SK-N-SH (cell line): ENCODE results near the gene PIGP. TPM values are rescaled to one million over a fixed set of nuclear protein-coding genes. Genes with fewer than 3 reads are reported as not detected.

ENCODE experiments used
- CTCF ChIA-PET: fragments of 300-600, 350-600 bp; formaldehyde crosslinking; extraction: SDS; loops from one replicate; lab custom pipeline; 2021; lab: Yijun Ruan, JAX
- POLR2A ChIA-PET: fragments of 350-600 bp; sonication (Branson Sonifier 250); formaldehyde crosslinking; extraction: SDS; loops from one replicate; lab custom pipeline; 2020; ENCODE audit warnings: antibody characterized with exemption, inconsistent platforms; lab: Yijun Ruan, JAX
- DNase-seq: peaks from one replicate; pipeline ENCODE4 v3.0.0; 2012
- H2AFZ ChIP-seq: fragments of 200-600 bp; sonication (generic); 2 replicates; pipeline ENCODE4 v1.8.1; 2016; ENCODE audit warnings: antibody characterized with exemption, mild to moderate bottlenecking, low read depth
- H3F3A ChIP-seq: fragments of 200-600 bp; sonication (generic); replicated peaks from 2 replicates; pipeline ENCODE3; 2016; ENCODE audit warnings: antibody characterized with exemption, mild to moderate bottlenecking; ENCODE audit not compliant: insufficient read depth
- H3K27ac ChIP-seq, 2 experiments: fragments of 200-500 bp in 1 of 2; fragments of 200-600 bp in 1 of 2; sonication (Bioruptor generic) in 1 of 2; sonication (generic), shearing (Covaris generic) in 1 of 2; 2 replicates each; pipeline versions ENCODE4 v1.5.1 to v1.6.1; 2014 to 2016; ENCODE audit warnings: low read depth in 2 of 2, inconsistent platforms in 1 of 2, low read length in 1 of 2, mild to moderate bottlenecking in 1 of 2, mixed read lengths in 1 of 2
- H3K27me3 ChIP-seq: fragments of 200-600 bp; sonication (generic), shearing (Covaris generic); 2 replicates; pipeline ENCODE4 v1.6.1; 2016; ENCODE audit warnings: mixed run types; ENCODE audit not compliant: insufficient read depth
- H3K36me3 ChIP-seq, 2 experiments: fragments of 200-500 bp in 1 of 2; fragments of 200-600 bp in 1 of 2; sonication (Bioruptor generic) in 1 of 2; sonication (generic) in 1 of 2; replicated peaks in 1 of 2; 2 replicates each; pipeline versions ENCODE3 to v1.5.1; 2014 to 2016; ENCODE audit warnings: low read length in 1 of 2, mild to moderate bottlenecking in 1 of 2; ENCODE audit not compliant: insufficient read depth in 2 of 2, control insufficient read depth in 1 of 2
- H3K4me1 ChIP-seq, 2 experiments: fragments of 200-500 bp in 1 of 2; fragments of 200-600 bp in 1 of 2; sonication (Bioruptor generic) in 1 of 2; sonication (generic), shearing (Covaris generic) in 1 of 2; 2 replicates each; pipeline versions ENCODE4 v1.5.1 to v1.6.1; 2014 to 2016; ENCODE audit warnings: low read depth in 1 of 2, low read length in 1 of 2, mixed run types in 1 of 2; ENCODE audit not compliant: insufficient read depth in 2 of 2, control insufficient read depth in 1 of 2
- H3K4me2 ChIP-seq: fragments of 200-600 bp; sonication (generic), shearing (Covaris generic); 2 replicates; pipeline ENCODE4 v1.6.1; 2017; ENCODE audit warnings: mixed run types
- H3K4me3 ChIP-seq, 2 experiments: fragments of 200-500 bp in 1 of 2; fragments of 200-600 bp in 1 of 2; sonication (Bioruptor generic) in 1 of 2; sonication (generic), shearing (Covaris generic) in 1 of 2; 2 replicates each; pipeline versions ENCODE4 v1.5.1 to v1.8.1; 2014 to 2016; ENCODE audit warnings: low read depth in 2 of 2, inconsistent platforms in 1 of 2, low read length in 1 of 2, mild to moderate bottlenecking in 1 of 2, mixed read lengths in 1 of 2, moderate library complexity in 1 of 2
- H3K79me2 ChIP-seq: fragments of 200-600 bp; sonication (generic); 2 replicates; pipeline ENCODE4 v1.8.1; 2017; ENCODE audit warnings: mild to moderate bottlenecking; ENCODE audit not compliant: insufficient read depth
- H3K9ac ChIP-seq: fragments of 200-600 bp; sonication (generic); 2 replicates; pipeline ENCODE4 v1.6.1; 2017; ENCODE audit warnings: mixed run types
- H3K9me2 ChIP-seq: fragments of 200-600 bp; sonication (generic); 2 replicates; pipeline ENCODE4 v1.6.1; 2017; ENCODE audit warnings: mixed run types
- H3K9me3 ChIP-seq: fragments of 200-600 bp; sonication (generic); 2 replicates; pipeline ENCODE4 v1.6.1; 2017; ENCODE audit warnings: mixed run types, mild to moderate bottlenecking, moderate library complexity
- H4K20me1 ChIP-seq: fragments of 200-600 bp; sonication (generic); 2 replicates; pipeline ENCODE4 v1.6.1; 2017; ENCODE audit warnings: mild to moderate bottlenecking, mixed run types; ENCODE audit not compliant: insufficient read depth
- CHD2 ChIP-seq: fragments of 150-350 bp; IDR thresholded peaks from 2 replicates; pipeline ENCODE4 v1.6.1; 2018; ENCODE audit warnings: low read length; ENCODE audit not compliant: partially characterized antibody
- CTCF ChIP-seq: fragments of 200-600 bp; sonication (generic); IDR thresholded peaks from 2 replicates; pipeline ENCODE4 v1.6.1; 2017; ENCODE audit warnings: antibody characterized with exemption, mild to moderate bottlenecking, moderate library complexity
- ELF1 ChIP-seq: IDR thresholded peaks from 2 replicates; pipeline ENCODE4 v1.4.0; 2012
- FOXM1 ChIP-seq: IDR thresholded peaks from 2 replicates; pipeline ENCODE4 v1.4.0; 2012; ENCODE audit warnings: low read depth, mild to moderate bottlenecking
- GABPA ChIP-seq: IDR thresholded peaks from 2 replicates; pipeline ENCODE4 v1.4.0; 2012; ENCODE audit warnings: low read depth, mild to moderate bottlenecking
- GATA2 ChIP-seq: sonication (generic); formaldehyde crosslinking; IDR thresholded peaks from 2 replicates; pipeline ENCODE4 v1.5.0; 2020; ENCODE audit warnings: mild to moderate bottlenecking, missing genetic modification reagents
- IRF3 ChIP-seq: fragments of 150-350 bp; IDR thresholded peaks from 2 replicates; pipeline ENCODE4 v1.6.1; 2016; ENCODE audit warnings: mild to moderate bottlenecking, low read depth, low read length
- MEF2A ChIP-seq: IDR thresholded peaks from 2 replicates; pipeline ENCODE4 v1.4.0; 2012; ENCODE audit warnings: low read depth, borderline replicate concordance
- MXI1 ChIP-seq: IDR thresholded peaks from 2 replicates; pipeline ENCODE4 v1.6.1; 2012; ENCODE audit warnings: mild to moderate bottlenecking, low read depth, low read length, improper control_type of control experiment
- RXRA ChIP-seq: IDR thresholded peaks from 2 replicates; pipeline ENCODE4 v1.4.0; 2012; ENCODE audit warnings: low read depth, mild to moderate bottlenecking, borderline replicate concordance
- SIN3A ChIP-seq: IDR thresholded peaks from 2 replicates; pipeline ENCODE4 v1.6.1; 2012; ENCODE audit warnings: low read depth, mild to moderate bottlenecking, low read length, moderate library complexity, borderline replicate concordance
- TAF1 ChIP-seq: IDR thresholded peaks from 2 replicates; pipeline ENCODE4 v1.6.1; 2012; ENCODE audit warnings: low read depth, mild to moderate bottlenecking, low read length, moderate library complexity, borderline replicate concordance
- TCF12 ChIP-seq: IDR thresholded peaks from 2 replicates; pipeline ENCODE4 v1.4.0; 2012
- WGBS: methylation state at CpG from one replicate; pipeline ENCODE4 v1.1.6; 2017; ENCODE audit warnings: low lambda C conversion rate; 5-methylcytosine and 5-hydroxymethylcytosine counted together
- polyA plus RNA-seq, 3 experiments: library from polyadenylated mRNA; depleted of rRNA; stranded (reverse); fragments of >200 nt; gene quantifications; 2 replicates each; pipeline ENCODE4 v1.2.3, GENCODE V29; 2012
- TF ChIP-seq, protein P1 (sequence below): IDR thresholded peaks from 2 replicates; pipeline ENCODE4 v1.6.1; 2012; ENCODE audit warnings: mild to moderate bottlenecking, low read depth, low read length, moderate library complexity
- TF ChIP-seq, protein P2 (sequence below): fragments of 150-350 bp; IDR thresholded peaks from 2 replicates; pipeline ENCODE4 v1.6.1; 2017; ENCODE audit warnings: antibody characterized with exemption, low read length, low read depth, borderline replicate concordance

The PIGP gene
- polyA plus RNA-seq, 1 of the 3 experiments (the other 2 are of a cell fraction), result 28.3 TPM

DNA sequence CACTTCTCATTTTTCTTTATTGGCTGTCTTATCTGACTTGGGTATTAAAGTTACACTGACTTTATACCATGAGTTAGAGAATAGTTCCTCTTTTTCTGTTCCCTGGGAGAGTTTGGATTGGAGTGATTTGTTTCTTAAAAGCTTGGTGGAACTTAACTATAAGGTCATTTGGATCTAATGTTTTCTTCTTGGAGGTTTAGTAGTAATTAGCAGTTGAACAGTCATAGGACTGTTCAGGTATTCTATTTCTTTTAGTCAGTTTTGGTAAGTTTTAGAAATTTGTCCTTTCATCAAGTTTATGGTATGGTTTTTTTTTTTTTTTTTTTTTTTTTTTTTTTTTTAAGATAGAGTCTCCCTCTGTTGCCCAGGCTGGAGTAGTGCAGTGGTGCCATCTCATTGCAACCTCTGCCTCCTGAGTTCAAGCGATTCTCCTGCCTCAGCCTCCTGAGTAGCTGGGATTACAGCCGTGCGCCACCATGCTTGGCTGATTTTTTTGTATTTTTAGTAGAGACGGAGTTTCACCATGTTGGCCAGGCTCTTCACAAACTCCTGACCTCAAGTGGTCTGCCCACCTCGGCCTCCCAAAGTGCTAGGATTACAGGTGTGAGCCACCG is 6.4 kb upstream of the PIGP start:
- H3K9me2 ChIP-seq, result no peaks in the 10 kb centered on the region
- peaks cover 98% of the 10 kb centered on the region for H3K79me2 ChIP-seq
- H3K27me3 ChIP-seq, result no peaks in the 10 kb centered on the region
- H3K4me1 ChIP-seq, result peaks cover 0 to 13% of the 10 kb centered on the region in 2 experiments; a peak in 2 of 4 replicates
- no peak overlapping the region for H3K4me2 ChIP-seq
- no peak for TF ChIP-seq ELF1
- peak; percentile 43 for TF ChIP-seq CTCF
- TF ChIP-seq GABPA, result no peak
- TF ChIP-seq, all 33 proteins: peak for 1
- no peak for DNase-seq
- Histone ChIP-seq H3K9ac (no peak overlapping the region), H3F3A (peaks cover 3% of the 10 kb centered on the region), H3K4me3 (no peak overlapping the region), H3K9me3 (peaks cover 11% of the 10 kb centered on the region; the same call in 1 of the 2 replicates), H4K20me1 (peaks cover 65% of the 10 kb centered on the region), H2AFZ (no peak overlapping the region), H3K27ac (no peak overlapping the region), H3K36me3 (peaks cover 0 to 14% of the 10 kb centered on the region in 2 experiments)
- 93% methylated on average over 6 of the region's 6 CpGs for WGBS
- ChIA-PET POLR2A (no interaction called here), CTCF (no interaction called here)

DNA sequence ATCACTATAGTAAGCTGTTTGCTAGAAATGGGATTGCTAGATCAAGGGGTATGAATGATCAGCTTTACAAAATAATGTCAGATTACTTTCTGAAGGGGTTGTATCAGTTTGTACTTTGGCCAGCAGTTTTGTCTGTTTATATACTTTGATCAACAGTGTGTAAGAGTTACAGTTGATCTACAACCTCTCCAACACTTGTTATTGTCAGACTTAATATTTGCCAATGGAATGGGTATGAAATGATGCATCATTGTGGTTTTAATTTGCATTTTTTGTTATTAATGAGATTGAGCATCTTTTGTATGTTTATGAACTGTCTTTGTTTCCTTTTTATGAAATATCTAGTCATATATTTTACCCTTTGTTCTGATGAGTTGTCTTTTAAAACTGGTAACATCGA is 4.5 kb upstream of the PIGP start:
- Histone ChIP-seq H3K4me2 (no peak overlapping the region), H4K20me1 (peaks cover 51% of the 10 kb centered on the region), H3K9me3 (peaks cover 11% of the 10 kb centered on the region; the same call in 1 of the 2 replicates), H3K9ac (no peak overlapping the region), H3K79me2 (peaks cover 90% of the 10 kb centered on the region), H3F3A (peaks cover 3% of the 10 kb centered on the region), H2AFZ (no peak overlapping the region), H3K9me2 (no peaks in the 10 kb centered on the region), H3K27ac (peak overlapping the region in 1 of 2 experiments; percentile 78; a peak in 2 of 4 replicates), H3K27me3 (no peaks in the 10 kb centered on the region), H3K4me3 (no peak overlapping the region), H3K36me3 (peaks cover 0 to 14% of the 10 kb centered on the region in 2 experiments), H3K4me1 (peaks cover 0 to 13% of the 10 kb centered on the region in 2 experiments; a peak in 2 of 4 replicates)
- DNase-seq, result no peak
- ChIA-PET POLR2A (no interaction called here), CTCF (interaction anchor here (1.2 kb wide), 1 partner anchor 94 kb away, joined by 5 read pairs; no protein-coding TSS in a partner anchor)
- WGBS, result 23% methylated on average over 1 of the region's 1 CpG
- TF ChIP-seq MXI1, result no peak
- TF ChIP-seq GATA2 (CRISPR knock-in tag), result no peak
- TF ChIP-seq FOXM1, result no peak
- no peak for TF ChIP-seq CTCF
- no peak for TF ChIP-seq IRF3
- TF ChIP-seq RXRA, result no peak
- no peak for TF ChIP-seq TCF12
- TF ChIP-seq, protein P1, sequence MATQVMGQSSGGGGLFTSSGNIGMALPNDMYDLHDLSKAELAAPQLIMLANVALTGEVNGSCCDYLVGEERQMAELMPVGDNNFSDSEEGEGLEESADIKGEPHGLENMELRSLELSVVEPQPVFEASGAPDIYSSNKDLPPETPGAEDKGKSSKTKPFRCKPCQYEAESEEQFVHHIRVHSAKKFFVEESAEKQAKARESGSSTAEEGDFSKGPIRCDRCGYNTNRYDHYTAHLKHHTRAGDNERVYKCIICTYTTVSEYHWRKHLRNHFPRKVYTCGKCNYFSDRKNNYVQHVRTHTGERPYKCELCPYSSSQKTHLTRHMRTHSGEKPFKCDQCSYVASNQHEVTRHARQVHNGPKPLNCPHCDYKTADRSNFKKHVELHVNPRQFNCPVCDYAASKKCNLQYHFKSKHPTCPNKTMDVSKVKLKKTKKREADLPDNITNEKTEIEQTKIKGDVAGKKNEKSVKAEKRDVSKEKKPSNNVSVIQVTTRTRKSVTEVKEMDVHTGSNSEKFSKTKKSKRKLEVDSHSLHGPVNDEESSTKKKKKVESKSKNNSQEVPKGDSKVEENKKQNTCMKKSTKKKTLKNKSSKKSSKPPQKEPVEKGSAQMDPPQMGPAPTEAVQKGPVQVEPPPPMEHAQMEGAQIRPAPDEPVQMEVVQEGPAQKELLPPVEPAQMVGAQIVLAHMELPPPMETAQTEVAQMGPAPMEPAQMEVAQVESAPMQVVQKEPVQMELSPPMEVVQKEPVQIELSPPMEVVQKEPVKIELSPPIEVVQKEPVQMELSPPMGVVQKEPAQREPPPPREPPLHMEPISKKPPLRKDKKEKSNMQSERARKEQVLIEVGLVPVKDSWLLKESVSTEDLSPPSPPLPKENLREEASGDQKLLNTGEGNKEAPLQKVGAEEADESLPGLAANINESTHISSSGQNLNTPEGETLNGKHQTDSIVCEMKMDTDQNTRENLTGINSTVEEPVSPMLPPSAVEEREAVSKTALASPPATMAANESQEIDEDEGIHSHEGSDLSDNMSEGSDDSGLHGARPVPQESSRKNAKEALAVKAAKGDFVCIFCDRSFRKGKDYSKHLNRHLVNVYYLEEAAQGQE, result no peak
- TF ChIP-seq, protein P2, sequence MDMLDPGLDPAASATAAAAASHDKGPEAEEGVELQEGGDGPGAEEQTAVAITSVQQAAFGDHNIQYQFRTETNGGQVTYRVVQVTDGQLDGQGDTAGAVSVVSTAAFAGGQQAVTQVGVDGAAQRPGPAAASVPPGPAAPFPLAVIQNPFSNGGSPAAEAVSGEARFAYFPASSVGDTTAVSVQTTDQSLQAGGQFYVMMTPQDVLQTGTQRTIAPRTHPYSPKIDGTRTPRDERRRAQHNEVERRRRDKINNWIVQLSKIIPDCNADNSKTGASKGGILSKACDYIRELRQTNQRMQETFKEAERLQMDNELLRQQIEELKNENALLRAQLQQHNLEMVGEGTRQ, result no peak
- TF ChIP-seq GABPA, result no peak
- TF ChIP-seq CHD2, result no peak
- no peak for TF ChIP-seq MEF2A
- TF ChIP-seq TAF1, result no peak
- no peak for TF ChIP-seq SIN3A
